ENCODE measurements around the gene ZNF529. TPM values are rescaled to one million over a fixed set of nuclear protein-coding genes. Genes with fewer than 3 reads are reported as not detected.
"Not testable (repeated sequence)": the region's sequence is repeated elsewhere in the genome, so short reads cannot be mapped to it uniquely, and the experiment has no call there.

The ZNF529 gene
- total RNA-seq = 29.0 to 33.5 TPM (median 32.0 TPM) in 3 replicates

DNA sequence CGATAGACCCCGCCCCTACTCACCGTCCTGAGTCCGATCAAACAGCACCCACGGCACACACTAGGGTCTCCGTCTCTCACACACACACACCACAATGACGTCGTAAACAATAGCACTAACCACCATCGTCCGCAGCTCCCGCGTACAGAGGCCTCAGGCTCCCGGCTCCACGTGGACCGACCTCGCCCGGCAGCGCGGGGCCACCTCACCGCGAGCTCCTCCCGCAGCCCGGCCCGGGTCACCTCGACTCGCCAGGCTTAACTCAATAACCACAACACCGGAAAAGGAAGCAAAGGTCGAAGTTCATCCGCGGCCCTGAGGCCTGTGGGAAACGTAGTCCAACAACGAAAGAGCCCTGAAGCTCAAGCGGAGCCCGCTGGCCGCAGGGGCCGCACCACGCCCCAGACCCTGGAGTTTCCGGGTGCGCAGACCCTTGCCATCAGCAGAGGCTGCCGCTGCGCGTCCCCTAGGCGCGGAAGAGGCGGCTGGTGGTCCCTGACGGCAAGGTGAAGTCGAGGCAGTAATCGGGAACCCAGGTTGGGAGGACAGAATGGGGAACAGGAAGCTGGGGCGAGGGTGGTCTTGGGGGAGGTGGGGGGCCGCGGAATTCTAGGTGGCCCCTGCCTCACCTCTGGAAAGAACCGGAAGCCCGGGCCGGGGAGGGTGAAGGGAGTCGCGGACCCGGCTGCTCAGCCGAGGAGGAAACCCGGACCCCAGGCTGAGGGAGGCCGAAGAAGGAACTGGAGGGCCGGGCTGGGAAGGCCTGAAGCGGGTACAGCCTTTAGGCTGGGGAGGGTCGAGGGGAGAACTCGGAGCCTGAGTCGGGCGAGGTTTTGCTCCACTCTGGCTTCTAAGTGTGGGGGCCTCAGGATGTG, at the start of gene ZNF529:
Gene ZNF529 (minus strand): TSS at position 273 of the 875 bp plus-strand sequence. CDS start 946 bp downstream, outside the sequence.
- Mint-ChIP-seq H3K36me3 (peaks cover 19% of the 10 kb centered on the region), H3K9me3 (no peaks in the 10 kb centered on the region), H3K27me3 (ENCODE audit: low read depth) (no peaks in the 10 kb centered on the region), H3K4me3 (peak within 1 kb of the TSS; percentile 91), H3K4me1 (peaks cover 25% of the 10 kb centered on the region), H3K27ac (peak within 1 kb of the TSS; percentile 97)
- TF ChIP-seq, protein P1, sequence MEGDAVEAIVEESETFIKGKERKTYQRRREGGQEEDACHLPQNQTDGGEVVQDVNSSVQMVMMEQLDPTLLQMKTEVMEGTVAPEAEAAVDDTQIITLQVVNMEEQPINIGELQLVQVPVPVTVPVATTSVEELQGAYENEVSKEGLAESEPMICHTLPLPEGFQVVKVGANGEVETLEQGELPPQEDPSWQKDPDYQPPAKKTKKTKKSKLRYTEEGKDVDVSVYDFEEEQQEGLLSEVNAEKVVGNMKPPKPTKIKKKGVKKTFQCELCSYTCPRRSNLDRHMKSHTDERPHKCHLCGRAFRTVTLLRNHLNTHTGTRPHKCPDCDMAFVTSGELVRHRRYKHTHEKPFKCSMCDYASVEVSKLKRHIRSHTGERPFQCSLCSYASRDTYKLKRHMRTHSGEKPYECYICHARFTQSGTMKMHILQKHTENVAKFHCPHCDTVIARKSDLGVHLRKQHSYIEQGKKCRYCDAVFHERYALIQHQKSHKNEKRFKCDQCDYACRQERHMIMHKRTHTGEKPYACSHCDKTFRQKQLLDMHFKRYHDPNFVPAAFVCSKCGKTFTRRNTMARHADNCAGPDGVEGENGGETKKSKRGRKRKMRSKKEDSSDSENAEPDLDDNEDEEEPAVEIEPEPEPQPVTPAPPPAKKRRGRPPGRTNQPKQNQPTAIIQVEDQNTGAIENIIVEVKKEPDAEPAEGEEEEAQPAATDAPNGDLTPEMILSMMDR (IDR thresholded peaks at IDR 0.05; ENCODE audit: unreplicated experiment) = no peak
- peak; percentile 58 to 79 for DNase-seq (ENCODE audit: low spot score in 2 of 2, unreplicated experiment in 2 of 2)

DNA sequence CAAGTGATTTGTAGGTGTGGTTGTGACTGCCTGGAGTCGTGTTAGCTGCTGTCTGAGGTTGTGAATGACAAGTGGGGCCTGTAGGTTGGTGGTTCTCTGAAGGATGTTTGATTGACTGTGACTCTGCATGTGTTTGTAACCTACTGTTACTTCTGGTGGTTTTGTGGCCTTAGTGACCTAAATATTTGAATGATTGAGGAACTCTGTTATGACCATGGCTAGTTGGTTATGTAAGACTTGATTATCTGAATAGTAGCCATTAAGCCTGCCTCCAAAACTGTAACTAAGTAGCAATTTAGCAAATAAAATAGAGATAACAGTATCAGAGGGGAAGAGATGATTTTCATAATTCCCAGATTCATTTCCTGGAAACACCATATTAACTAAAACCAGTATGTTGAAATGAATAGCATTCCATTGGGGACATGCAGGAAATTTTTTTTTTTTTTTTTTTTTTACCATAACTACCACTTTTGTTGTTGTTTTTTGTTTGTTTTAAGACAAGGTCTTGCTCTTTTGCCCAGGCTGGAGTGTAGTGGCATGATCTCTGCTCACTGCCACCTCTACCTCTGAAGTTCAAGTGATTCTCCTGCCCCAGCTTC, 32.9 kb upstream of the ZNF529 start:
- peaks cover 28% of the 10 kb centered on the region for H3K36me3 Mint-ChIP-seq
- no peaks in the 10 kb centered on the region for H3K9me3 Mint-ChIP-seq
- DNase-seq (ENCODE audit: low spot score in 2 of 2, unreplicated experiment in 2 of 2) = no peak
- peaks cover 17% of the 10 kb centered on the region for H3K4me1 Mint-ChIP-seq
- H3K27ac Mint-ChIP-seq = peak overlapping the region; percentile 79
- no peaks in the 10 kb centered on the region for H3K27me3 Mint-ChIP-seq (ENCODE audit: low read depth)
- TF ChIP-seq, protein P1 (IDR thresholded peaks at IDR 0.05; ENCODE audit: unreplicated experiment) = no peak
- peak overlapping the region; percentile 81 for H3K4me3 Mint-ChIP-seq

DNA sequence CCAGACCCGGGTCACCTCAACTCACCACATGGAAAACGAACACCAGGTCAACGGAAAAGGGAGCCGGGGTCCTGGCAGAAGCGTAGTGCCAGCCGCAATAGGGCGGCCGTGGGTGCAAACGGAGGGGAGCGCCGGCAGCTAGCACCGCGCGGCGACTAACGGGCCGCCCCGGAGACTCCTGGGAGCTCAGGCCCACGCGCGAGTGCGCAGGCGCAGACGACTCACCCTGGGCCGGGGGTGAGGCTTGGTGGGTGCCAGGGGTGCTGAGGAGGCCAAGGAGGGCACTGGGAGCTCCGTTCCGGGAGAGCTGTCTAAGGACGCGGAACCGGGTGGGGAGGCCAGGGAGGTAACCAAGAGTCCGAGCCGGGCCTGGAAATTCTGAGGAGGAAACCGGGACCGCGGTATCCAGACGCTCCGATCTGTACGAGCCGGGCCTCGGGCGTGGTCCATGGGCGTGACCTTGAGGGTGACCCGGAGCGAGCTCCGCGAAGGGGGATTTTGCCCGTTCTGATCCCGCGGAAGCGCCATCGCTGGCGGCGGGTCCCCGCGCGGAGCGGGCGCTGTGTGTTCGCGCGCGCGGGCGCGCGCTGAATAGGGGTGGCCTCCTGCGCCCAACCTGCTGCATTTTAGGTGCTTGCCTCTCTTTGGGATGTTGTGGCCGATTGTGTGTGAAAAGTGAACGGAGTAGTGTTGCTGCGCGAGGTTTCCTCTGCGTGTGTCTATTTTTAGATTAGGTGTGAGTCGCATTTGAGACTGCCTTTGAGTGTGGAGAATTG, 32.2 kb upstream of the ZNF529 start, which contains the start of gene ZNF382:
Gene ZNF382 (plus strand): TSS at position 213 of the 776 bp plus-strand sequence. CDS start 4,602 bp downstream, outside the sequence.
- Mint-ChIP-seq H3K4me3 (peak within 1 kb of the TSS; percentile 81), H3K27ac (peak within 1 kb of the TSS; percentile 94), H3K36me3 (peaks cover 22% of the 10 kb centered on the region), H3K4me1 (peaks cover 17% of the 10 kb centered on the region), H3K27me3 (ENCODE audit: low read depth) (no peaks in the 10 kb centered on the region), H3K9me3 (no peaks in the 10 kb centered on the region)
- TF ChIP-seq, protein P1 (IDR thresholded peaks at IDR 0.05; ENCODE audit: unreplicated experiment) = no peak
- DNase-seq (ENCODE audit: low spot score in 2 of 2, unreplicated experiment in 2 of 2) = peak; percentile 68 to 85

DNA sequence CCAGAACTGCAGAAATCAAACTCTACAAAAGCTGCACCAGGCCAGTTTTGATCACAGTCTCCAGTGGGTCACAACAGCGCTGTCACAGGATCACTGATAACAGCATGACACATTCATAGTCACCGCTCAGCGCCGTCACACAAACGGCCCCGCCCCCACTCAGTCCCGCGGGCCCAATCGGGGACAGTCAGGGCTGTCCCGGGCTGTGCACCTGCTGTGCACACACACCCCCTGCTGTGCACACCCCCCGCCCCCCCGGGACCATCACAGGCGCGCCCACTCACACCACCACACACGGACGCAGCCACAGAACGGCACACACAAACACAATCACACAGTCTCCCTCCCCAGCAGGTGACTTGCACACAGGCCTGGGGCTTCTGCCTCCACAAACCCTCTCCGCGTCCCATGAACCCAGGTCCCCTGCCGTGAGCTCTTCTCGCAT, 31.6 kb upstream of the ZNF529 start:
- DNase-seq (ENCODE audit: low spot score in 2 of 2, unreplicated experiment in 2 of 2) = peak; percentile 23 to 39
- peaks cover 17% of the 10 kb centered on the region for H3K4me1 Mint-ChIP-seq
- TF ChIP-seq, protein P1 (IDR thresholded peaks at IDR 0.05; ENCODE audit: unreplicated experiment) = no peak
- no peaks in the 10 kb centered on the region for H3K9me3 Mint-ChIP-seq
- no peaks in the 10 kb centered on the region for H3K27me3 Mint-ChIP-seq (ENCODE audit: low read depth)
- peaks cover 17% of the 10 kb centered on the region for H3K36me3 Mint-ChIP-seq
- peak overlapping the region; percentile 81 for H3K4me3 Mint-ChIP-seq
- H3K27ac Mint-ChIP-seq = peak overlapping the region; percentile 94

DNA sequence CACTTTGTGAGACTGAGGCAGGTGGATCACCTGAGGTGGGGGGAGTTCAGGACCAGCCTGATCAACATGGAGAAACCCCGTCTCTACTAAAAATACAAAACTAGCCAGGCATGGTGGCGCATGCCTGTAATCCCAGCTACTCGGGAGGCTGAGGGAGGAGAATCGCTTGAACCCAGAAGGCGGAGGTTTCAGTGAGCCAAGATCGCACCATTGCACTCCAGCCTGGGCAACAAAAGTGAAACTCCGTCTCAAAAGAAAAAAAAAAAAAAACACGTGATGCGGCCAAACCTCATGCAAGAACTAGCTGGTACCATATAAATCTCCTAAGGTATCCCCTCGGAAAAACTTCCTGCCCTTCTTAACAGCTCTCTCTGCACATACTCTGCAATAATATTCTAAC, 29.6 kb upstream of the ZNF529 start:
- not testable (repeated sequence) for DNase-seq (ENCODE audit: low spot score in 2 of 2, unreplicated experiment in 2 of 2); H3K27ac Mint-ChIP-seq; H3K4me3 Mint-ChIP-seq; H3K9me3 Mint-ChIP-seq; H3K36me3 Mint-ChIP-seq; H3K27me3 Mint-ChIP-seq (ENCODE audit: low read depth)
- peaks cover 17% of the 10 kb centered on the region for H3K4me1 Mint-ChIP-seq
